NCI-H1105 (cell line): ENCODE results near the gene SIM2.
A peak's percentile ranks its signal among the peaks of the same experiment; 100 is the strongest.

Experiments used
- DNase-seq: peaks from one replicate; lab custom pipeline; 2025; lab: John Stamatoyannopoulos, UW

SIM2 gene

DNA sequence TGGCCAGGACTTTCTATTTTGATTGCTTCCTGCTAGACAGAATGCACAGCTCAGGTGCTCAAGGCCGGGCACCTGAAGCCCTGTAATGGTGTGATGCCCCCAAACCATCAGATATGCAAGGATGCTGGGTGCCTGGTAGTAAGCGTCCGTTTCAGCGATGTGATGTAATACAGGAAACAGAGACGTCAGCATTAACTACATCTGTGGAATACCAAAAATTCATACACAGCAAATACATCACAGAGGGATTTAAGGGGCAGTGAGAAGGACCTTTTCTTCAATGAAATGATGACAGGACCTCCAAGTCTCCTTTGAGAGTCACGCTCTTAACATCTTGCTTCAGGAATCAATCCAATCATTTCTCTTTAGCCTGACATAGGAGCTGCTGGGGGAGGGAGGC is 64.4 kb downstream of the SIM2 start:
- no peak for DNase-seq

GRCh38 chr21:36765229-36765628 is 66.3 kb downstream of the SIM2 start:
- no peak for DNase-seq

DNA sequence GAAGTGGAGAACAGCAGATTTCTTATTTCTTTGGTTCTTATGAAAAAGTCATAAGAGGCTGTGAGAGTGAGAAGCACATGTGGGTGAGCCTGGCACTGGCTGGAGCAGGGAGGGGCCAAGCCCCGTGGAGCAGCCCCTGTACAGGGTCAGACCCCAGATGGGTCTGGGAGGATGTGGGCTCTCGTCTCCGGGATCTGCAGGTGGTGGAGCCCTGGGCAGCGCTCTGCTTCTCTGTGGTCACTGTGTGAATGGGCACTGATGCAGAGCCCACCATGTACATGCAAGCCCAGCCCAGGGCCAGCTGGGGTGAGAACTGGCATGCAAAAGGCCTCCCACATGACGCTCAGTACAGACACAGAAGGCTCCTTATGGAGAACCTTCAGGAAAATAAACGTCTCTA is 67.6 kb downstream of the SIM2 start:
- no peak for DNase-seq

DNA sequence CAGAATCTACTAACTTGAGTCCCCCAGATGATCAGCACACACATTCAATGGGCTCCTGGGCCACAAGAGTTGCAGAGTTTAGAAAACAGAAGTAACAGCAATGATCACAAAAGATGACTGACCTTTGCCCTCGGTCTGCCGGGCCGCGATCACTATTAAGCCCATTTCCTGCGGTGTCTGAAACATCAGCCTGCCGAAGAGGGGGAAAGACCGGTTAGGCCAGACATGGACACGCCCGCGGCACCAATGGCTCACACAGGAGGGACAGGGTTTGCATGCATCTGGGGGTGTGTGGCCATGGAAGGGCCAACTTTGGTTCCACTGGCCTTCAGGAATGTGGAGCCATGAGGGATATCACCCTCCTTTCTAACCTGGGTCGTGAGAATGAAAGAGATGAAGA is 68.2 kb downstream of the SIM2 start:
- DNase-seq, result no peak

DNA sequence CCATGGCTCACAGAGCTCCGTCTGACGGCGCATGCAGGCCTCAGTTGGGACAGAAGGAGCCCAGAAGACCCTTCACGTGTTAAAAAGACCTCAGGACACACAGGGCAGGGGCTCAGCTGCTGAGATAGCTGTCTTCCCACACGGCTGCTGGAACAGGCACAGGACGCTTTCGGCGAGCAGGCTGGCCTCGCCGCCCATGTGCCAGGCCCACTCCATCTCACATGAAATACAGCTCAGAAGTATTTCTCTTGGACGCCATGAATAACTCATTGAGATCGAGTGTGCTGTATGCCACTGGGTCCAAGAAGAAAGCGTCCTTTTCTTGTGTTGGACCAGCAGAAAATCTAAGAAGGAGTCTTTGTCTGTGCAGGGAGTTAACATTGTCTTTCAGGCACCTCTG is 69.6 kb downstream of the SIM2 start:
- DNase-seq, result no peak

- no peak for DNase-seq
Measured at GRCh38 chr21:36769051-36769839, 70.3 kb downstream of the SIM2 start.

DNA sequence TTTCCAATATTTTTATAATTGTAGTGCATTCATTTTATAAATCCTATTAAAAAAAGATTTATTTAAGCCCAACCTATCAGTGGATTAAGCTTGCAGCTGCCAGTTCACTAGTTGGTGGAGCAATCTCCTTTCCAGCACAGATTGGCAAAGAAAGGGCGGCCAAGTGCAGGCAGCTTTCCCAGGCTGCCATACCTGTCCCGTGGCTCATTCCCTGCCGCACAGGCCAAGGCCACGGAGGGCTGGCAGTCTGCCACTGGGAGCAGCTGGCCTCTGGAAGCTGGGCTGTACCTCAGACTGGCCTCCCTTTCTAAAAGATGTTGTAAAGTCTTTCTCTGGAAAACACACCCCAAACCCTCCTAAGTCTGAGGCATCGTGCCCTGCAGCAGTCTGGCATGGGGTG is 74.2 kb downstream of the SIM2 start:
- DNase-seq, result peak; percentile 54

- no peak for DNase-seq
Measured at GRCh38 chr21:36773995-36774394, 75.1 kb downstream of the SIM2 start.

DNA sequence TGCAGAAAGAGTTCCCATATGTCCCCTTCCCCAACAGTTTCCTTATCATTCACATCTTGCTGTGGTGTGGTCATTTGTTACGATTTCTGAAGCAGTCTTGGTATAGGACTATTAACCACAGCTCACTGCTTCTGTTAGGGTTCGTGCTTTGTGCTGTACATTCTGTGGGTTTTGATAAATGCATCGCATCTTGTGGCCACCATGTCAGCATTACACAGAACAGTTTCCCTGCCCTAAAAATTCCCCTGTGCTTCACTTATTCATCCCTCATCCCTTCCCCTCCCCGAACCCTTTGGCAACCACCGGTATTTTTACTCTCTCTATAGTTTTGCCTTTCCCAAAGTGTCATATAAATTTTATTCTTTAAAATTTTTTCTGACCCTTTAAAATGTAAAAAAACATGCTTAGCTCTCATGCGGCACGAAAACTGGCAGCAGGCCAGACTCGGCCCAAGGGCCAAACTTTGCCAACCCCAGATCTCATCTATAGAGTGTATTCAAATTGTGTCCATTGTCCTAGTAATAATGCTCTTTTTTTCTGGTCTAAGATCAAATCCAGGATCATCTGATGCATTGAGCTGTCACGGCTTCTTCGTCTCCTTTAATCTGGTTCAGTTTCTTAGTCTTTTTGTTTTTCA is 78.2 kb downstream of the SIM2 start:
- no peak for DNase-seq

- DNase-seq, result no peak
Measured at GRCh38 chr21:36780861-36781260, 81.9 kb downstream of the SIM2 start.

- no peak for DNase-seq
Measured at GRCh38 chr21:36783612-36784374, 84.9 kb downstream of the SIM2 start.

GRCh38 chr21:36784947-36785346 is 86.0 kb downstream of the SIM2 start:
- no peak for DNase-seq

GRCh38 chr21:36785615-36786014 is 86.7 kb downstream of the SIM2 start:
- no peak for DNase-seq

DNA sequence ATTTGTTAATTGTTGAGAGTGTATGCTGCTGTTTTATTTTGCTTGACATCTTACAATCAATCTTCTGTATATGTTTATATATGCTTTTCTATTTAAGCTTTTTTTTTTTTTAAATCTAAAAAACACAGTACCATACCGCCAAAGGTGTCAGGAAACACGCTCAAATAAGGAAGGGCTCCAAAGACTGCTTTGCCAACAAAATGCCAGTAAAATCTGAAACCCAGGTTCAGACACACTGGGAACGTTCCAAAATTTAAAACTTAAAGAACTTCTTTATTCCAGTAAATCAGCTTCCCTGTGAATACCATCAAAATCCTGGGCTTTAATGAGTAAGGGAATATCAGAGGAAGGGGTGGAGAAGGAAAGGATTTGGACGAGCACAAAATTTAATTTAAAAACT is 87.3 kb downstream of the SIM2 start:
- DNase-seq, result no peak

GRCh38 chr21:36788120-36788638 is 89.3 kb downstream of the SIM2 start:
- no peak for DNase-seq

GRCh38 chr21:36790616-36791015 is 91.7 kb downstream of the SIM2 start:
- DNase-seq, result no peak

GRCh38 chr21:36791180-36791579 is 92.3 kb downstream of the SIM2 start:
- DNase-seq, result no peak

- DNase-seq, result no peak
Measured at GRCh38 chr21:36791695-36792470, 93.0 kb downstream of the SIM2 start.

GRCh38 chr21:36792505-36792967 is 93.6 kb downstream of the SIM2 start:
- no peak for DNase-seq

GRCh38 chr21:36796070-36796469 is 97.2 kb downstream of the SIM2 start:
- no peak for DNase-seq

GRCh38 chr21:36798491-36798890 is 99.6 kb downstream of the SIM2 start:
- no peak for DNase-seq
